ENCODE data around the gene CUX1. TPM values are rescaled to one million over a fixed set of nuclear protein-coding genes. Genes with fewer than 3 reads are reported as not detected.
A peak's percentile ranks its signal among the peaks of the same experiment; 100 is the strongest.

Gene CUX1
- total RNA-seq, 1 experiment from 2014 or later: 39.6 TPM

DNA sequence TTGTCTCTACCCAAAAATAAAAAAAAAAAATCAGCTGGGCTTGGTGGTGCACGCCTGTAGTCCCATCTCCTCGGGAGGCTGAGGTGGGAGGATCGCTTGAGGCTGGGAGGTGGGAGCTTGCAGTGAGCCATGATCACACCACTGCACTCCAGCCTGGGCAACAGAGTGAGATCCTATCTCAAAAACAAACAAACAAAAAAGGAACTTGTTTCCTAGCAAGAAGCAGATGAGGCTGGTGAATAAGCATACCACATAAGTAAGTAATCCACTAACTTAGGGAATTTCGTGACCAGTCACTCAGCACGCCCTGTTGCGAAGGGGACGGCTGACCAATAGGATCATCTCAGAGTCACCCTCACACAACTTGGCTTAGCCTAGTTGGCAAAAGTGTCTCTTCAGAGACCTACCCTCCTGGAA is 64.6 kb downstream of the CUX1 start:
- no TSS peak for BruUV-seq (replicated peaks)
- TF ChIP-seq EZH2 (IDR thresholded peaks at IDR 0.05; ENCODE audit: low read length, unreplicated experiment): no peak
- no peak for TF ChIP-seq EZH2phosphoT487 (IDR thresholded peaks at IDR 0.05; ENCODE audit: borderline replicate concordance, low read length)
- TF ChIP-seq, protein P1, sequence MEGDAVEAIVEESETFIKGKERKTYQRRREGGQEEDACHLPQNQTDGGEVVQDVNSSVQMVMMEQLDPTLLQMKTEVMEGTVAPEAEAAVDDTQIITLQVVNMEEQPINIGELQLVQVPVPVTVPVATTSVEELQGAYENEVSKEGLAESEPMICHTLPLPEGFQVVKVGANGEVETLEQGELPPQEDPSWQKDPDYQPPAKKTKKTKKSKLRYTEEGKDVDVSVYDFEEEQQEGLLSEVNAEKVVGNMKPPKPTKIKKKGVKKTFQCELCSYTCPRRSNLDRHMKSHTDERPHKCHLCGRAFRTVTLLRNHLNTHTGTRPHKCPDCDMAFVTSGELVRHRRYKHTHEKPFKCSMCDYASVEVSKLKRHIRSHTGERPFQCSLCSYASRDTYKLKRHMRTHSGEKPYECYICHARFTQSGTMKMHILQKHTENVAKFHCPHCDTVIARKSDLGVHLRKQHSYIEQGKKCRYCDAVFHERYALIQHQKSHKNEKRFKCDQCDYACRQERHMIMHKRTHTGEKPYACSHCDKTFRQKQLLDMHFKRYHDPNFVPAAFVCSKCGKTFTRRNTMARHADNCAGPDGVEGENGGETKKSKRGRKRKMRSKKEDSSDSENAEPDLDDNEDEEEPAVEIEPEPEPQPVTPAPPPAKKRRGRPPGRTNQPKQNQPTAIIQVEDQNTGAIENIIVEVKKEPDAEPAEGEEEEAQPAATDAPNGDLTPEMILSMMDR (conservative IDR thresholded peaks at IDR 0.05; ENCODE audit: low read depth, low read length): no peak
- Histone ChIP-seq H3K9ac (ENCODE audit: low read length) (peak overlapping the region; percentile 98), H3K4me1 (ENCODE audit: insufficient read depth, low read length) (peaks cover 56% of the 10 kb centered on the region), H3F3A (ENCODE audit: low read length, unreplicated experiment) (no peaks in the 10 kb centered on the region), H3K79me2 (ENCODE audit: low read length) (peaks cover 81% of the 10 kb centered on the region), H3K4me2 (ENCODE audit: low read length) (peak overlapping the region; percentile 73), H3K9me3 (ENCODE audit: low read length) (no peaks in the 10 kb centered on the region), H3K27me3 (ENCODE audit: low read length) (no peaks in the 10 kb centered on the region), H3K4me3 (ENCODE audit: low read length) (peak overlapping the region; percentile 40), H3K36me3 (ENCODE audit: low read depth, low read length) (no peaks in the 10 kb centered on the region), H2AFZ (ENCODE audit: low read length) (no peak overlapping the region), H3K27ac (ENCODE audit: low read length) (peak overlapping the region; percentile 99), H4K20me1 (ENCODE audit: low read length) (no peaks in the 10 kb centered on the region), H3K9me2 (replicated peaks; ENCODE audit: low read length) (no peaks in the 10 kb centered on the region)
- ChIA-PET CTCF (no interaction called here), POLR2A (ENCODE audit: unreplicated experiment) (interaction anchor here (0.6 kb wide), 1 partner anchor 644 kb away, joined by 5 read pairs; the partner anchor contains the start of gene CLDN15)
- DNase-seq (peak; percentile 91), ATAC-seq (peak; percentile 67)
- intact Hi-C loops (cut with micrococcal nuclease): loop anchor here (2.0 kb wide), 3 partner anchors 61 to 243 kb away; no protein-coding TSS in a partner anchor

DNA sequence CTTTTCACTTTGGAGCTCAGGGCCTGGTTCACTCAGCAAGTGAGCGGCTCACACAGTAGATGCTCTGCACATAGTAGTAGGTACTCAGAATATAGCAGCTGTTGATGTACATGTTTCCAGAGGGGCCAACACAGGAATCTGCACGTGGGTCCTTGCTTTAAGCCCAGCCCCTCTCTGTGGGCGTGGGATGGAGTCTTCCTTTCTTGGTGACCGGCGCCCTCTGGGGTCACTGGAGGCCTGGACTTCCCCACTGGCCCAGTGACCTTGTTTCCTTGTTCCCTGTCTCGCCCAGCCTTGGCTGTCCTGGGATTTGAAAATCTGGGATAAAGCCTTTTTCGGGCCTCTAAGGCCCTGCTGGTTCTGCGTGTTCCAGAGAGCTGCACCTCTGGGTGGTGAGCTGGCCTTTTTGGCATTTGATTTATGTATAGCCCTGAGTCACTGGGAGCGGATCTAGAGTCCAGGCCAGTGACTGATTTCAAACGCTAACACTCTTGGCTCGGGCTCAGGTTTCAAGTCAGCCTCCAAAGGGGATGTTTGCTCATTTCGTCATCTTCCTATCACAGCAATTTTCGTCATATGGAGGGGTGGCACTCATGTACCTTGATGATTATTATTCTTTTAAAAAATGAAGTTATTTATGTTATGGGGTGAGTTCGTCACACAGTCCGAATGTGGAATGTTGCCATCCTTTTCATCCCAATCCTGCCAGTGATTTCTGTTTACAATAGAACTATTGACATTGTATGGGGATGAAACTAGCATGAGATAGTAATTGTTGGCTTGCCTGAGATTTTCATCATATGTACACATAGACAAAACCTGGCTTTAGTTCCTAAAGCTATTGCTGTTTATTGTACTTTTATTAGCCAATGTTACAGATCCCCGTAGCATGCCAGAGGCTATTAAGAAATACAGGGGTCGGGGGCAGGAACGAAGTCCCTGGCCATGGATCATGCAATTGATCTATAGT is 65.5 kb downstream of the CUX1 start:
- CTCF ChIA-PET: interaction anchor here (1.0 to 1.4 kb wide), 3 partner anchors 12 to 41 kb away, joined by 3 to 6 read pairs (median 4); no protein-coding TSS in a partner anchor
- ATAC-seq: peak; percentile 89
- Histone ChIP-seq H3F3A (ENCODE audit: low read length, unreplicated experiment) (no peaks in the 10 kb centered on the region), H3K9ac (ENCODE audit: low read length) (peak overlapping the region; percentile 98), H3K4me2 (ENCODE audit: low read length) (peak overlapping the region; percentile 73), H2AFZ (ENCODE audit: low read length) (no peak overlapping the region), H3K4me1 (ENCODE audit: insufficient read depth, low read length) (peaks cover 53% of the 10 kb centered on the region), H3K9me2 (replicated peaks; ENCODE audit: low read length) (no peaks in the 10 kb centered on the region), H3K79me2 (ENCODE audit: low read length) (peaks cover 84% of the 10 kb centered on the region), H4K20me1 (ENCODE audit: low read length) (no peaks in the 10 kb centered on the region), H3K27ac (ENCODE audit: low read length) (peak overlapping the region; percentile 99), H3K27me3 (ENCODE audit: low read length) (no peaks in the 10 kb centered on the region), H3K9me3 (ENCODE audit: low read length) (no peaks in the 10 kb centered on the region), H3K36me3 (ENCODE audit: low read depth, low read length) (no peaks in the 10 kb centered on the region), H3K4me3 (ENCODE audit: low read length) (peak overlapping the region; percentile 40)
- BruUV-seq (replicated peaks): TSS peak; percentile 98
- DNase-seq: peak; percentile 99
- intact Hi-C loops (cut with micrococcal nuclease): loop anchor here (1.0 to 2.0 kb wide), 5 partner anchors 27 to 242 kb away; no protein-coding TSS in a partner anchor
- POLR2A ChIA-PET (ENCODE audit: unreplicated experiment): interaction anchor here (0.5 to 1.0 kb wide), 4 partner anchors 26 to 328 kb away, joined by 3 to 8 read pairs (median 4); no protein-coding TSS in a partner anchor
- TF ChIP-seq, protein P1 (conservative IDR thresholded peaks at IDR 0.05; ENCODE audit: low read depth, low read length): no peak
- TF ChIP-seq EZH2 (IDR thresholded peaks at IDR 0.05; ENCODE audit: low read length, unreplicated experiment): no peak
- no peak for TF ChIP-seq EZH2phosphoT487 (IDR thresholded peaks at IDR 0.05; ENCODE audit: borderline replicate concordance, low read length)
